ENCODE measurements around the gene C1QTNF1.
A peak's percentile ranks its signal among the peaks of the same experiment; 100 is the strongest.

C1QTNF1 gene

DNA sequence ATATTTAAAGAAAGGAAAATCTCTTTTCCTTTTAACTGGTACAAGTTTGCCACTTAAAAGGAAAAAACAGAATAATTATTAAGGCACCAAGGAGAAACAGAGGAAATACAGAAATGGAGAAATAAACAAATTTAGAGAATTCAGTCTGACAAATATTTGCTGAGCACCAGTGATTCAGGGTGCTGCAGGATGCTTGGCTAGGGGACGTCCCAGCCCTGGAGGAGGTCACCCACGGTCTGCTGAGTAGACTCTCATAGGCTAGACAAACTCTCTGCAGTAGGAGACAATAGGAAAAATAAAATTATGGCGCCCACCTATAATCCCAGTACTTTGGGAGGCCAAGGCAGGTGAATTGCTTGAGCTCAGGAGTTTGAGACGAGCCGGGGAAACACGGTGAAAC lies 15.9 kb downstream of the C1QTNF1 start:
- no peak for DNase-seq (ENCODE audit: low read depth in 2 of 2)

DNA sequence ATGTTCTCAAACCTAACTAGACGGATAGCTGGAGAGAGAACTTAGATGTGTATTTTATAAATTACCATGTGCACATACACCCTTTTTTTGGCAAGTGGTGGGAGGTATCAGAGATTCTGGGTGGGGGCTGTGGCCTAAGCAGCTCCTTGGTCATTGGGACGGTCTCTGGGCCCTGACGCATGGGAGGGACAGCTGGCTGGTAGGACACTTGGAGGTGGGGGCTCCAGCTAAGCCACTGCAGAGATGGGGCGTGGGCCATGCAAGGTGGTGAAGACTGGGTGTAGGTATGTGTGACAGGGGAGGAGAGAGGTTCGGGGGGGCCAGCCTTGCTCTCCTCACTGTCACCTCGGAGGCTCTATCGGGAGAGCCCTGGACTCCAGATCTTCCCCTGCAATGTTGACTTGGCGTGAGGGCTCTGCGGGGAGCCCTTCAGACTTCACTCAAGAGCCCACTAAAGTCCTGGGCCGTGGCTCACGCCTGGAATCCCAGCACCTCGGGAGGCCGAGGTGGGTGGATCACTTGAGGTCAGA lies 17.1 kb downstream of the C1QTNF1 start:
- no peak for DNase-seq (ENCODE audit: low read depth in 2 of 2)

DNA sequence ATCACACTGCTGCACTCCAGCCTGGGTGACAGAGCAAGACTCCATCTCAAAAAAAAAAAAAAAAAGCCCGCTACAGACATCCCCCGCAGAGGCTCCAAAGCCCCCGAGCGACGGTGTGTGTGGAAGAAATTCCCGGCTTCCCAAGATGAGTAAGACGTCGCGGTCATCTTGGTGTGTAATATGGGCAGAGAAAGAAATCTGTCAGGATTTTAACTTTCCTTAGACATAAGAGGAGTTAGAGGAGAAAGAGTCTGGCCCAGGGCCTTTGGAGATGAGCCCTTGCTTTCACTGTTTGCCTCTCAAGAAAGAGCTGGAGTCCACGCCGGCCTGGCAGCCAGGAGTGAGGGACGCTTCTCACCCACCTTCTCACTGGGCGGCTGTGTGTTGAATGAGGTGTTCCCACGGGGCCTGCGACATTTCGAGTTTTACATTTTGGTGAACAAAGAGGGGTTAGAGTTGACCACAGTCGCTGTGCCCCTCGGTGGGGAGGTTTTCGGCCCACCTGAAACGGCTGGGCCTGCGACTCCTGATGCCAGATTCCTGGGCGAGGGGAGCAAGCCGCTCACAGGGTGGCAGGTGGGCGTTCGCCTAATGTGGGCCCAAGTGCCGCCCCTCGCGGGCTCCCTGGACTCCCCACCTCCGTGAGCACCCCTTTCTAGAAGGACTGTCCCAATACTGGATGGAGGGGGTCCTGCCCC lies 17.9 kb downstream of the C1QTNF1 start:
- no peak for DNase-seq (ENCODE audit: low read depth in 2 of 2)

DNA sequence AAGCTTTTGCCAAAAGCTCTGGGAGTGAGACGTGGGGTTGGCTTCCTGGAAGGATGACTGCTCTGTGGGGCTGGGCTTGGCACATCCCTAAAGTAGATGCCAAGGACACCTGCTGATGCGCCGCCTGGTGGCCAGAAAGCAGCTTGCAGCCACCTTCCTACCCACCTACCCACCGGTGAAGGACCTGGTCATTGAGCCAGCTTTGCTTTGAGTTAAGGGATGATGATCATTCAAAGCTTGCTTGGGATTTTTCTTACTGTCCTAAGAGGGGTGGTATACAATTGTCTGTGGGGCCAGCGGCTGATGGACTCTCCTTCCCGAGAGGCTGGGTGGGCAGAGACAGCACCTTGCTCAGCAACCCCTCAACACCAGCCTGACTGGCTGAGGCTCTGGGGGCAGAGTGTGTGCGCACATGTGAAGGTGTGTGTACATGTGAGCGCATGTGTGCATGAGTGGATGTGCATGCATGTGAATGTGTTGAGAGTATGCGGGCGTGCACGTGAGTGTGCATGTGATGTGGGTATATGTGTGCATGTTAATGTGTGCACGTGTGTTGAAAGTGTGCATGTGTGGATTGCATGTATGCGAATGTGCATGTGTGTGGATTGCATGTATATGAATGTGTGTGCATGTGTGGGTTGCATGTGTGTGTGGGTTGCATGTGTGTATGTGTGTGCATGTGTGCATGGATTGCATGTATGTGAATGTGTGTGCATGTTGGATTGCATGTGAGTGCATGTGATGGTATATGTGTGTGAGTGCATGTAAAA lies 18.6 kb downstream of the C1QTNF1 start:
- peak; percentile 34 to 48 for DNase-seq (ENCODE audit: low read depth in 2 of 2)

DNA sequence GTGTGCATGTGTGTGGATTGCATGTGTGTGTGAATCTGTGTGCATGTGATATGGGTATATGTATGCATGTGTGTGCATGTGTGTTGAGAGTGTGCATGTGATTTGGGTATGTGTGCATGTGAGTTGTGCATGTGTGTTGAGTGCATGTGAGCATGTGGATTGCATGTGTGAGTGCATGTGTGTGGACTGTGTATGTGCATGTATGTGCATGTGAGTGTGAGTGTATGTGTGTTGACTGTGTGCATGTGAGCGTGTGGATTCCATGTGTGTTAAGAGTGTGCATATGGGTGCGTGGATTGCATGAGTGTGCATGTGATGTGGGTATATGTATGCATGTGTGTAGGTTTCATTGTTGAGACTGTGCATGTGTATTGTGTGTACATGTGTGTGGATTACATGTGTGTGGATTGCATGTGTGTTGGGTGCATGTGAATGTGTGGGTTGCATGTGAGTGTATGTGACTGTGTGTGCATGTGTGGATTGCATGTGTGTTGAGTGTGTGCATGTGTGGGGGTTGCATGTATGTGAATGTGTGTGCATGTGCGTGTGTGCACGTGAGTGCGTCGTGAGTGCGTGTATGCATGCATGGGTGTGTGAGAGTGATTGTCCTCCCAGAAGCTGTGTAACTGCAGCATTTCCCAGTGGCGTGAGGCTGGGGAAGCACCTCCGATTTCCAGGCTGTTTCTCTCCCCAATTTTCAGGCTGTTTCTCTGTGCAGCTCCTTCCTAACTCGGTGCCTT lies 19.4 kb downstream of the C1QTNF1 start:
- DNase-seq (ENCODE audit: low read depth in 2 of 2) = no peak

DNA sequence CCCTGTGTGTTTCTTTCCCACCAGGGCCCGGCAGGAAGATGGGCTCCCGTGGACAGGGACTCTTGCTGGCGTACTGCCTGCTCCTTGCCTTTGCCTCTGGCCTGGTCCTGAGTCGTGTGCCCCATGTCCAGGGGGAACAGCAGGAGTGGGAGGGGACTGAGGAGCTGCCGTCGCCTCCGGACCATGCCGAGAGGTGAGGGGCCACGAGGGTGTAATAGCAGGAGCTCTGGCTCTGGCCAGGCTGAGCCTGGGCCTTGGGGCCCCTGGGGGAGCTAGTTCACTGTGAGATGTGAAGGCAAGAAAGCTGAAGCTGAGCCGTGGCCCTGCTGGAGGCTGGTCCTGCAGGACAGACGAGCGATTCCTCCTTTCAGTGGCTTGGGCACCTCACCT lies 20.0 kb downstream of the C1QTNF1 start:
- DNase-seq (ENCODE audit: low read depth in 2 of 2) = no peak

DNA sequence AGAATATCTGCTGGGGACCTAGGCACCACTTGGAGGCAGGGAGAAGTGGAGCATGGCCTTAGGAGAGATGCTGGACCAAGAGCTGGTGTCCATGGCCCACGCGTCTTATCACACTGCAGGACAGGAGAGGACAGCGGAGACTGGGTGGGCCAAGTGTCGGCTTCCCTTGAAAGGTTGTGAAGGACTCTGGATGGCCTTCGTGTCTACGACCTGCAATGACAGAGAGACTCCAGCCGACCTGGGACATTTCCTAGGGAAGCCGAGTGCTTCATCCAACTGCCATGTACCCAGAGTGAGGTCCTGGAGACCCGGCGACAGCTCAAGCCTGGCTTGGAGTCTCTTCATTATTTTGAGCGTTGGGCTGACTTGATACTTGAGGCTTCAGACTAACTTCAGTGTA lies 20.5 kb downstream of the C1QTNF1 start:
- DNase-seq (ENCODE audit: low read depth in 2 of 2) = no peak

DNA sequence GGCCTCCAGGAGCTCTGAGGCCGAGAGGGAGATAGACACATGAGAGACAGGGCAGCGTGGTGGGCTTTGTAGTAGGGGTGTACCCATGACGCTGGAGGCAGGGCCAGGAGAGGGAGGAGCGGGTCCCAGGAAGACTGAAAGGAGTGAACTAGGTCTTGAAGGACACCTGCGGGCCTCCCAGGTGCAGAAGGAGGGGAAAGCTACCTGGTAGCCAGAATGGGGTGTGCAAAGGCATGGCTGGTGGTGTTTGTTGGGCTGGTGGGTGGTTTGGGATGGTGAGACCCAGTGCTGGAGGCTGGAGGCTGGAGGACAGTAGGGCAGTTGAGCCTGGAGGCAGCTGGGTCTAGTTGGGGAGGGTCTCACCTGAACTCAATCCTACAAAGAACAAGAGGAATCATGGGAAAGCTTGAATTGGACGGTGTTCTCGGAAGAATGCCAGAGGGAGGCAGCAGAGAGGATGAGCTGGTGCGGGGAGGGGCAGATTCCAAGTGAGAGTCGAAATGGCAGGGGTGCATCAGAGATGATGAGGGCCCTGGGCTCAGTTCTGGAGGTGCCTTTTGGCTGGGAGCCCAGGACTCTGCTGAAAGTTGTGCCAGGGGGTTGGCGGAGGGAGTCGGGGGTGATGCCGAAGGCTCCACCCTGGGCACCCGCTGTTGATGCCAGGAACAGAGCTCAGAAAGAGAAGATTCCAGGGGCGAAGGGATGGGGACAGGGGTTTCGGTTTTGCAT lies 21.2 kb downstream of the C1QTNF1 start:
- no peak for DNase-seq (ENCODE audit: low read depth in 2 of 2)

DNA sequence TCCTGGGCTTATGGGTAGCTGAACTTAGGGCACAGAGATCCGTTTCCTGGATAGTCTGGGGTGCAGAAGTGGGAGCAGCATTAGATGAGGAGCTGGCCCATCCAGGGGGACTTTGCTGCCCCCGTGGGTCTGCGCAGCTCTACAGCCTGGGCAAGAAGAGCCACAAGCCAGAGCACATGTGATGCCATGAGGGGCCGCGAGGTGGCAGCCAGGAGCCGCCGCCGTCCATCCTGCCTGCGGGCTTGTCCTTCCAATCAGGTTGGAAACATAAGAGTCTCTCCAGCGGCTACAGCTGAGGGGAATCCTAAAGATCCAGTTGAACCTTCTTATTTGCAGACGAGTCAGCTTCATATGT lies 21.9 kb downstream of the C1QTNF1 start:
- peak; percentile 41 to 47 for DNase-seq (ENCODE audit: low read depth in 2 of 2)

DNA sequence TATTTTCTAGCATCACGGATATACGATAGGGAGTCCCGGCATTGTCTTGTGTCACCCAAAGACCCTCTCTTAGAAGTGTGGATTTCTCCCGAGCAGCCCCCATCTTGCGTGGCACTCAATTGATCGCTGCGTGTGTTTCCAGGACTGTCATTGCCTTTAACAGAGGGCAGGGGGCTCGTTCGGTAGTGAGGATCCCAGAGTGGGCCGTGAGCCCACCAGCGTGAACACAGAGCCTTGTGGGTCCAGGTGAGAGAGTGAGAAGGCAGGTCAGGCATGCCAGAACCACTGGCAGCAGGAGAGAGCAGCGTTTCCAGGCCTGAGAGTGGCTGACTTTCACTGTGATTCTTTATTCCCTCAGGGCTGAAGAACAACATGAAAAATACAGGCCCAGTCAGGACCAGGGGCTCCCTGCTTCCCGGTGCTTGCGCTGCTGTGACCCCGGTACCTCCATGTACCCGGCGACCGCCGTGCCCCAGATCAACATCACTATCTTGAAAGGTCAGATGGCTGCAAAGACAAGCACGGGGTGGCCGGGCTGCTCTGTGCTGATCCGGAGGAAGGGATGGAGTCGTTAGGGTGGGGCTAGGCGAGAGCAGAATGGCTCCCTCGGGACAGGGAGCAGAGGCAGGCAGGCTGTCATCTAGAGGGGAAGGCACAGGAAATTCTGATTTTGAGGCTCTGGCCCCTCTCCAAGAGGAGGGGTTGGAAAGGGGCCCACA lies 22.4 kb downstream of the C1QTNF1 start:
- DNase-seq (ENCODE audit: low read depth in 2 of 2) = no peak

DNA sequence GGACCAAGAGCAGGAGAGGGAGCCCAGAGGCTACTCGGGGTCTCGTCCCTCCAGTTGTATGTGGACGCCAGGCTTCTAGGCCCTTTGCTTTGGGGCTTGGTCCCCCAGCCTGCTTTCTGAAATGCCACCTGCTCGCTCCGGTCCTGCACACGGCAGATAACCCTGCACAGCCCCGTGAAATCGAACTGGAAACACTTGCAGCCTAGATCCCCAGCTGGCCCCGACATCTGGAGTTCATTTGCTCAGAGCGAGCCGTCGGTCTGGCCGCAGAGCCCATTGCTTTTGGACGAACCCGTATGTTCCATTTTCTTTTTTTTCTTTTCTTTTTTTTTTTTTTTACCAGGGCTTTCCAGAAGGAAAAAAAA lies 22.9 kb downstream of the C1QTNF1 start:
- no peak for DNase-seq (ENCODE audit: low read depth in 2 of 2)

DNA sequence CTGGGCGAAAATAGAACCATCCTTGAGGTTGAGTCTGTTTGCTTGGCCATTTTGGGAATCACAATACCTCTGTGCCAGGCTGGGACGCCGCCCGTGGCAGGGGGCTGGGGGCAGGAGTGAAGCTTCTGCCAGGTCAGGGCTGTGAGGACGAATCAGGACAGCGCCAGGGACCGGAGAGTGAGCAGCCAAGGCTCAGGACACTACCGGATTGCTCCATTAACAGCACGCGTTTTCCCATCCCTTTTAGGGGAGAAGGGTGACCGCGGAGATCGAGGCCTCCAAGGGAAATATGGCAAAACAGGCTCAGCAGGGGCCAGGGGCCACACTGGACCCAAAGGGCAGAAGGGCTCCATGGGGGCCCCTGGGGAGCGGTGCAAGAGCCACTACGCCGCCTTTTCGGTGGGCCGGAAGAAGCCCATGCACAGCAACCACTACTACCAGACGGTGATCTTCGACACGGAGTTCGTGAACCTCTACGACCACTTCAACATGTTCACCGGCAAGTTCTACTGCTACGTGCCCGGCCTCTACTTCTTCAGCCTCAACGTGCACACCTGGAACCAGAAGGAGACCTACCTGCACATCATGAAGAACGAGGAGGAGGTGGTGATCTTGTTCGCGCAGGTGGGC lies 23.4 kb downstream of the C1QTNF1 start:
- DNase-seq (ENCODE audit: low read depth in 2 of 2) = no peak

DNA sequence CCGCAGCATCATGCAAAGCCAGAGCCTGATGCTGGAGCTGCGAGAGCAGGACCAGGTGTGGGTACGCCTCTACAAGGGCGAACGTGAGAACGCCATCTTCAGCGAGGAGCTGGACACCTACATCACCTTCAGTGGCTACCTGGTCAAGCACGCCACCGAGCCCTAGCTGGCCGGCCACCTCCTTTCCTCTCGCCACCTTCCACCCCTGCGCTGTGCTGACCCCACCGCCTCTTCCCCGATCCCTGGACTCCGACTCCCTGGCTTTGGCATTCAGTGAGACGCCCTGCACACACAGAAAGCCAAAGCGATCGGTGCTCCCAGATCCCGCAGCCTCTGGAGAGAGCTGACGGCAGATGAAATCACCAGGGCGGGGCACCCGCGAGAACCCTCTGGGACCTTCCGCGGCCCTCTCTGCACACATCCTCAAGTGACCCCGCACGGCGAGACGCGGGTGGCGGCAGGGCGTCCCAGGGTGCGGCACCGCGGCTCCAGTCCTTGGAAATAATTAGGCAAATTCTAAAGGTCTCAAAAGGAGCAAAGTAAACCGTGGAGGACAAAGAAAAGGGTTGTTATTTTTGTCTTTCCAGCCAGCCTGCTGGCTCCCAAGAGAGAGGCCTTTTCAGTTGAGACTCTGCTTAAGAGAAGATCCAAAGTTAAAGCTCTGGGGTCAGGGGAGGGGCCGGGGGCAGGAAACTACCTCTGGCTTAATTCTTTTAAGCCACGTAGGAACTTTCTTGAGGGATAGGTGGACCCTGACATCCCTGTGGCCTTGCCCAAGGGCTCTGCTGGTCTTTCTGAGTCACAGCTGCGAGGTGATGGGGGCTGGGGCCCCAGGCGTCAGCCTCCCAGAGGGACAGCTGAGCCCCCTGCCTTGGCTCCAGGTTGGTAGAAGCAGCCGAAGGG lies 24.2 kb downstream of the C1QTNF1 start:
- DNase-seq (ENCODE audit: low read depth in 2 of 2) = no peak

DNA sequence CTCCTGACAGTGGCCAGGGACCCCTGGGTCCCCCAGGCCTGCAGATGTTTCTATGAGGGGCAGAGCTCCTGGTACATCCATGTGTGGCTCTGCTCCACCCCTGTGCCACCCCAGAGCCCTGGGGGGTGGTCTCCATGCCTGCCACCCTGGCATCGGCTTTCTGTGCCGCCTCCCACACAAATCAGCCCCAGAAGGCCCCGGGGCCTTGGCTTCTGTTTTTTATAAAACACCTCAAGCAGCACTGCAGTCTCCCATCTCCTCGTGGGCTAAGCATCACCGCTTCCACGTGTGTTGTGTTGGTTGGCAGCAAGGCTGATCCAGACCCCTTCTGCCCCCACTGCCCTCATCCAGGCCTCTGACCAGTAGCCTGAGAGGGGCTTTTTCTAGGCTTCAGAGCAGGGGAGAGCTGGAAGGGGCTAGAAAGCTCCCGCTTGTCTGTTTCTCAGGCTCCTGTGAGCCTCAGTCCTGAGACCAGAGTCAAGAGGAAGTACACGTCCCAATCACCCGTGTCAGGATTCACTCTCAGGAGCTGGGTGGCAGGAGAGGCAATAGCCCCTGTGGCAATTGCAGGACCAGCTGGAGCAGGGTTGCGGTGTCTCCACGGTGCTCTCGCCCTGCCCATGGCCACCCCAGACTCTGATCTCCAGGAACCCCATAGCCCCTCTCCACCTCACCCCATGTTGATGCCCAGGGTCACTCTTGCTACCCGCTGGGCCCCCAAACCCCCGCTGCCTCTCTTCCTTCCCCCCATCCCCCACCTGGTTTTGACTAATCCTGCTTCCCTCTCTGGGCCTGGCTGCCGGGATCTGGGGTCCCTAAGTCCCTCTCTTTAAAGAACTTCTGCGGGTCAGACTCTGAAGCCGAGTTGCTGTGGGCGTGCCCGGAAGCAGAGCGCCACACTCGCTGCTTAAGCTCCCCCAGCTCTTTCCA lies 25.1 kb downstream of the C1QTNF1 start:
- no peak for DNase-seq (ENCODE audit: low read depth in 2 of 2)

DNA sequence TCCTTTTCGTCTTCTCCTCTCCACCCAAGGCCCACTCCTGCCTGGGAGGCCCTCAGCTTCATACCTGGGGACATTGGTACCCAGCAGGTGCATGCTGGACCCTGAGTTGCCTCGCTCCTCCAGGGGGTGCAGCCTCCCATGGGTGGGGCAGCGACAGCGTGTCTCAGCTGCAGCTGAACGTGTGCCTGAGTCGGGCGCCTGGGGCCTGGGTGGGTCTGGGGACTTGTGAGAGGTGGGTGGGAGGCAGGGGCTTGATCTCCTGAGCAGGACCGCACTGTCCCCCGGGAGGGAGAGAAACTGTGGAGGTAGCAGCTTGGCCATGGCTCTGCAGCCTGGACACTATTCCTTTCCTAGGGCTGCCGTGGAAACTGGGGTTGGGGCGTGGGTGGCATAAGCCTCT lies 25.9 kb downstream of the C1QTNF1 start:
- no peak for DNase-seq (ENCODE audit: low read depth in 2 of 2)

DNA sequence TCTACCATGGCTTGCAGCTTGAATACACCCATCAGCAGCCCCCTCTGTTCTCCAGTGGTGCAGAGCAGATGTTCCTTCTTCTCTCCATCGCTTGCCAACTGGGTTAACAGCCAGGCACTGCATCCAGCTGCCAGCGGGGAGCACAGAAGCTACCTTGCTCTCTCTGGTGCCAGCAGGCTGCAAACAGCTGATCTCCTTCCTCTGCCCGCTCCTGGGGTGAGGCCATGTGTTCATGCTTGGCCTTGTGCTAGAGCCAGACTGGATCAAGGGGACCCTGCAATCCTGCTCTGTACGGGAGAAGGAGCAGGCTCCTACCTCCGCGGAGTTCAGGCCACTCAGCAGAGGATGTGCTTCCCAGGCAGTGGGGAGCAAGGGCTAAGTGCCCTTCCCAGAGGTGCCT lies 26.6 kb downstream of the C1QTNF1 start:
- no peak for DNase-seq (ENCODE audit: low read depth in 2 of 2)

DNA sequence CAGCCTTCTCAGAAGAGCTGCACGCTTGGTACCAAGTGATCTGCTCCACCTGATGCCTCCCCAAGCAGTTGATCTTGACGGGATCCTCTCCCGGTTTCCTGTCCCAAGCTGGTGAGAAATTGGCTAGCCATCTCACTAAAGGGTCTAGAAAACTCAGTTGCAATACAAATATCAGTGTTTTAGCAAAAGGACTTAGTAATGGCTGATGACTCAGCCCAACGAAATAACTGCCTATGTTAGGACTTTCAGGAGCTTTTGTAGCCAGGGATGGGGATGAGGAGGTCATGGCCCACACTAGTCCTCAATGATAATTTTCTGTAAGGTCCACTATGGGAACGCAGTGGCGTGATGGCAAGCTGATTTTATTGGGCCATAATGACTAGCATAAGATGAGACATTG lies 27.3 kb downstream of the C1QTNF1 start:
- DNase-seq (ENCODE audit: low read depth in 2 of 2) = no peak

DNA sequence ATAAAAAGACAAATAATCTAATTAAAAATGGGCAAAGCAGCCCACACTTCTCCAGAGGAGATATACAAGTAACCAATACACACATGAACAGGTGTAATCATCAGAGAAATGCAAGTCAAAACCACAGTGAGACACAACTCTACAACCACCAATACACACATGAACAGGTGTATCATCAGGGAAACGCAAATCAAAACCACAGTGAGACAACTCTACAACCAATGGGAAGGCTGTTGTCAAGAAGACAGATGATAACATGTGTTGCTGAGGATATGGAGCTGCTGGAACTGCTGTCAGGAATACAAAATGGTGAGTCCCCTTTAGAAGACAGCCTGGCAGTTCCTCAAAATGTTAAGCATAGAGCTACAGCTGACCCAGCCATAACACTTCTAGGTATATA lies 28.2 kb downstream of the C1QTNF1 start:
- no peak for DNase-seq (ENCODE audit: low read depth in 2 of 2)
